Measurements from ENCODE around the gene TCEANC2. TPM values are rescaled to one million over a fixed set of nuclear protein-coding genes. Genes with fewer than 3 reads are reported as not detected.

The TCEANC2 gene
- total and polyA plus RNA-seq, 2 donors (not counting 3 experiments of a cell fraction or from before 2014, with no cell fraction given), result 3.2 to 6.1 TPM

DNA sequence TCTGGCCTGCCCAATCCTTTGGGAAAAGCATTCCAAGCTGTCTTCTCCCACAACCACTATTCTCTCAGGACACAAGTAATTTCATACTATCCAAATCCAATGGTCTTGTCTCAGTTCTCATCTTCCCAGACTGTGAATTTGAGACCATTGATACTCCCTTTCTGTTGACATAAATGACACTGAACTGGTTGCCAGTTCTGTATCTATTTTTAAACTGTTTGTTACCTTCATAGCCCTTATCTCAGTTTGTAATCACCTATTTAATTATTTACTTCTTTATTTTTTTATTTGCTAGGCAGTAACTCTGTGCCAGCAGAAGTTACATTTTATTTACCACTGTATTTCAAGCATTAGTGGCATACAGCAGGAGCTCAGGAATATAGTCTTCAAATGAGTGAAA is 24.0 kb downstream of the TCEANC2 start:
- H4K20me1 ChIP-seq (replicated peaks; ENCODE audit: control insufficient read depth, extremely low read depth, insufficient read depth, low read length), result no peaks in the 10 kb centered on the region
- H2AFZ ChIP-seq (ENCODE audit: low read depth, low read length), result no peak overlapping the region
- H3K4me2 ChIP-seq (ENCODE audit: insufficient read depth, low read length), result no peak overlapping the region
- dilution Hi-C loops (cut with MboI; ENCODE audit: extremely low pct_ligation_motif_present, low sequenced_read_pairs), result no loop called here
- CTCF ChIA-PET, result interaction anchor here (1.3 to 3.3 kb wide), 4 partner anchors 10 to 412 kb away, joined by 3 to 6 read pairs (median 4); no protein-coding TSS in a partner anchor
- no peak overlapping the region for H3K9ac ChIP-seq (replicated peaks; ENCODE audit: extremely low read depth, insufficient read depth, low read length)
- no peaks in the 10 kb centered on the region for H3K79me2 ChIP-seq (ENCODE audit: control insufficient read depth, insufficient read depth, low read length)
- no TSS peak for BruUV-seq (replicated peaks)
- H3K4me1 ChIP-seq (ENCODE audit: control insufficient read depth, extremely low read depth, insufficient read depth, low read length), result no peaks in the 10 kb centered on the region
- H3K4me3 ChIP-seq (replicated peaks in 1 of 3; ENCODE audit: insufficient read depth in 1 of 3, low read depth in 1 of 3, low read length in 3 of 3), result no peak overlapping the region
- intact Hi-C loops (cut with micrococcal nuclease), result no loop called here
- H3K27me3 ChIP-seq (ENCODE audit: control insufficient read depth in 2 of 2, insufficient read depth in 2 of 2, low read length in 2 of 2), result no peaks in the 10 kb centered on the region
- no peaks in the 10 kb centered on the region for H3K36me3 ChIP-seq (ENCODE audit: control insufficient read depth in 2 of 2, extremely low read depth in 1 of 2, insufficient read depth in 2 of 2, low read length in 2 of 2)
- no peak for DNase-seq (ENCODE audit: low read depth, low spot score)
- no peak for TF ChIP-seq FOS (IDR thresholded peaks at IDR 0.05; ENCODE audit: borderline replicate concordance, insufficient read depth, low read length)
- no peak for TF ChIP-seq GATA2 (IDR thresholded peaks at IDR 0.05; ENCODE audit: insufficient read depth, insufficient read length, low read depth, low read length)
- TF ChIP-seq, protein P1, sequence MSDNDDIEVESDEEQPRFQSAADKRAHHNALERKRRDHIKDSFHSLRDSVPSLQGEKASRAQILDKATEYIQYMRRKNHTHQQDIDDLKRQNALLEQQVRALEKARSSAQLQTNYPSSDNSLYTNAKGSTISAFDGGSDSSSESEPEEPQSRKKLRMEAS (IDR thresholded peaks at IDR 0.05; ENCODE audit: insufficient read depth, insufficient read length), result no peak
- TF ChIP-seq CTCF (IDR thresholded peaks at IDR 0.05; ENCODE audit: extremely low read depth in 1 of 2, insufficient read depth in 1 of 2, low read depth in 1 of 2, low read length in 2 of 2), result no peak
- TF ChIP-seq POLR2A (IDR thresholded peaks at IDR 0.05; ENCODE audit: low read depth, low read length), result no peak
- TF ChIP-seq MYC (IDR thresholded peaks at IDR 0.05; ENCODE audit: low read depth, low read length), result no peak
- no peaks in the 10 kb centered on the region for H3K9me3 ChIP-seq (replicated peaks; ENCODE audit: control insufficient read depth, insufficient read depth, low read length)
- no peaks in the 10 kb centered on the region for H3K9me1 ChIP-seq (replicated peaks; ENCODE audit: control insufficient read depth, extremely low read depth, insufficient read depth, low read length)
- H3K27ac ChIP-seq (ENCODE audit: insufficient read depth, low read depth, low read length), result no peak overlapping the region
- FAIRE-seq, result no peak
- POLR2A ChIA-PET, result no interaction called here
